Smooth muscle cell of bladder (primary cell): Measurements from ENCODE around the gene CLDN6. TPM values are rescaled to one million over a fixed set of nuclear protein-coding genes. Genes with fewer than 3 reads are reported as not detected.

Experiments used
- total RNA-seq: library from RNA; depleted of rRNA; stranded (reverse); fragments of >200 nt; gene quantifications from 2 replicates; pipeline ENCODE4 v1.2.3, GENCODE V29; 2014

Gene CLDN6
- total RNA-seq, result not detected in 2 replicates

GRCh38 chr16:3017794-3018506, at the start of gene CLDN6:
CLDN6 (minus strand) TSS chr16:3018183; CDS start chr16:3016021, 2,162 bp downstream.

GRCh38 chr16:3065069-3065741, 47.2 kb upstream of the CLDN6 start, which contains the start of gene IL32:
IL32 (plus strand) TSS chr16:3065640; CDS start chr16:3065812, 172 bp downstream.

GRCh38 chr16:3045758-3046640, 28.0 kb upstream of the CLDN6 start, which contains the start of gene MMP25:
MMP25 (plus strand) TSS chr16:3046561; CDS start chr16:3046918, 357 bp downstream.

GRCh38 chr16:3036726-3037315, 18.8 kb upstream of the CLDN6 start, which contains the start of gene BICDL2:
BICDL2 (minus strand) TSS chr16:3036944; CDS start chr16:3035496, 1,448 bp downstream.

GRCh38 chr16:3023669-3024478, 5.9 kb upstream of the CLDN6 start, which contains the start of the genes HCFC1R1 and THOC6:
HCFC1R1 (minus strand) TSS chr16:3023942; CDS start chr16:3023941, 1 bp downstream.
THOC6 (plus strand) TSS chr16:3024035; CDS start chr16:3024327, 292 bp downstream.

GRCh38 chr16:3020247-3020603, 2.2 kb upstream of the CLDN6 start, which contains the start of gene TNFRSF12A:
TNFRSF12A (plus strand) TSS chr16:3020368; CDS start chr16:3020398, 30 bp downstream.

GRCh38 chr16:3012828-3013420, 5.1 kb downstream of the CLDN6 start, which contains the start of gene CLDN9:
CLDN9 (plus strand) TSS chr16:3012923; CDS start chr16:3013363, 440 bp downstream.

GRCh38 chr16:2980227-2981176, 37.5 kb downstream of the CLDN6 start, which contains the start of gene PKMYT1:
PKMYT1 (minus strand) TSS chr16:2980446; CDS start chr16:2979657, 789 bp downstream.

GRCh38 chr16:2968738-2969544, 49.0 kb downstream of the CLDN6 start, which contains the start of gene PAQR4:
PAQR4 (plus strand) TSS chr16:2969348; CDS start chr16:2969675, 327 bp downstream.

Other genes starting within 250 kb of the CLDN6 start
- gene ELOB, start 240.9 kb downstream of the CLDN6 start, total RNA-seq, result 507 and 710 TPM in 2 replicates
- gene PRSS33, start 230.6 kb downstream of the CLDN6 start, total RNA-seq, result not detected in 2 replicates
- gene PRSS41, start 219.7 kb downstream of the CLDN6 start, total RNA-seq, result not detected in 2 replicates
- gene PRSS21, start 200.9 kb downstream of the CLDN6 start, total RNA-seq, result 0.55 TPM in 1 of 2 replicates, not detected in the other
- gene ZG16B, start 187.9 kb downstream of the CLDN6 start, total RNA-seq, result 0.18 and 1.3 TPM in 2 replicates
- not detected in 2 replicates for gene PRSS22, start 160.0 kb downstream of the CLDN6 start, total RNA-seq
- 72.2 and 88.2 TPM in 2 replicates for gene FLYWCH2, start 135.0 kb downstream of the CLDN6 start, total RNA-seq
- gene FLYWCH1, start 106.3 kb downstream of the CLDN6 start, total RNA-seq, result 36.4 and 42.5 TPM in 2 replicates
- gene KREMEN2, start 53.9 kb downstream of the CLDN6 start, total RNA-seq, result not detected in 2 replicates
- gene PAQR4, start 48.8 kb downstream of the CLDN6 start, total RNA-seq, result 0.55 and 0.85 TPM in 2 replicates
- 0.28 and 0.46 TPM in 2 replicates for gene PKMYT1, start 37.7 kb downstream of the CLDN6 start, total RNA-seq
- not detected in 2 replicates for gene CLDN9, start 5.3 kb downstream of the CLDN6 start, total RNA-seq
- gene TNFRSF12A, start 2.2 kb upstream of the CLDN6 start, total RNA-seq, result 99.8 and 151 TPM in 2 replicates
- gene HCFC1R1, start 5.8 kb upstream of the CLDN6 start, total RNA-seq, result 19.9 and 26.3 TPM in 2 replicates
- gene THOC6, start 5.9 kb upstream of the CLDN6 start, total RNA-seq, result 22.9 and 29.1 TPM in 2 replicates
- under 0.01 and 0.37 TPM in 2 replicates for gene BICDL2, start 18.8 kb upstream of the CLDN6 start, total RNA-seq
- under 0.01 TPM in 1 of 2 replicates, not detected in the other for gene MMP25, start 28.4 kb upstream of the CLDN6 start, total RNA-seq
- 2.1 and 8.2 TPM in 2 replicates for gene IL32, start 47.5 kb upstream of the CLDN6 start, total RNA-seq
- not detected in 2 replicates for gene ZSCAN10, start 81.1 kb upstream of the CLDN6 start, total RNA-seq
- 11.8 and 12.8 TPM in 2 replicates for gene ZNF205, start 94.4 kb upstream of the CLDN6 start, total RNA-seq
- gene ZNF213, start 116.8 kb upstream of the CLDN6 start, total RNA-seq, result 2.6 and 3.5 TPM in 2 replicates
- not detected in 2 replicates for gene OR1F1, start 170.0 kb upstream of the CLDN6 start, total RNA-seq
- 6.5 and 7.4 TPM in 2 replicates for gene ZNF200, start 217.0 kb upstream of the CLDN6 start, total RNA-seq
- under 0.01 and 0.14 TPM in 2 replicates for gene MEFV, start 238.4 kb upstream of the CLDN6 start, total RNA-seq